ENCODE results near the gene SGO1.

- TF ChIP-seq, protein P1, sequence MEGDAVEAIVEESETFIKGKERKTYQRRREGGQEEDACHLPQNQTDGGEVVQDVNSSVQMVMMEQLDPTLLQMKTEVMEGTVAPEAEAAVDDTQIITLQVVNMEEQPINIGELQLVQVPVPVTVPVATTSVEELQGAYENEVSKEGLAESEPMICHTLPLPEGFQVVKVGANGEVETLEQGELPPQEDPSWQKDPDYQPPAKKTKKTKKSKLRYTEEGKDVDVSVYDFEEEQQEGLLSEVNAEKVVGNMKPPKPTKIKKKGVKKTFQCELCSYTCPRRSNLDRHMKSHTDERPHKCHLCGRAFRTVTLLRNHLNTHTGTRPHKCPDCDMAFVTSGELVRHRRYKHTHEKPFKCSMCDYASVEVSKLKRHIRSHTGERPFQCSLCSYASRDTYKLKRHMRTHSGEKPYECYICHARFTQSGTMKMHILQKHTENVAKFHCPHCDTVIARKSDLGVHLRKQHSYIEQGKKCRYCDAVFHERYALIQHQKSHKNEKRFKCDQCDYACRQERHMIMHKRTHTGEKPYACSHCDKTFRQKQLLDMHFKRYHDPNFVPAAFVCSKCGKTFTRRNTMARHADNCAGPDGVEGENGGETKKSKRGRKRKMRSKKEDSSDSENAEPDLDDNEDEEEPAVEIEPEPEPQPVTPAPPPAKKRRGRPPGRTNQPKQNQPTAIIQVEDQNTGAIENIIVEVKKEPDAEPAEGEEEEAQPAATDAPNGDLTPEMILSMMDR (IDR thresholded peaks at IDR 0.05; ENCODE audit: insufficient read depth, low read length) = no peak
- no peak for TF ChIP-seq POLR2AphosphoS5 (IDR thresholded peaks at IDR 0.05; ENCODE audit: low read depth)
Observed at GRCh38 chr3:20121088-20121487, 64.9 kb downstream of the SGO1 start.

All from HL-60 (cell line).